GM23338 (cell line): ENCODE results near the gene KRTAP5-6. TPM values are rescaled to one million over a fixed set of nuclear protein-coding genes. Genes with fewer than 3 reads are reported as not detected.

Source experiments
- ATAC-seq: fragments of 200-7000 bp; cut with Tn5 transposase; 3 replicates; pipeline ENCODE4 v1.9.1; 2020
- DNase-seq: peaks from one replicate; pipeline ENCODE4 v3.0.0-alpha.2; 2015; ENCODE audit warnings: low spot score
- H2AFZ ChIP-seq: fragments of 200-600 bp; sonication (generic); 2 replicates; pipeline ENCODE4 v1.8.0; 2016; ENCODE audit warnings: antibody characterized with exemption, mild to moderate bottlenecking, moderate library complexity
- H3F3A ChIP-seq: fragments of 200-600 bp; sonication (generic); replicated peaks from 2 replicates; pipeline ENCODE4 v1.8.0; 2017; ENCODE audit warnings: antibody characterized with exemption, mixed run types, low read depth
- H3K27ac ChIP-seq: fragments of 200-600 bp; sonication (generic); 2 replicates; pipeline ENCODE4 v1.6.1; 2016; ENCODE audit warnings: low read depth
- H3K27me3 ChIP-seq: fragments of 200-600 bp; sonication (generic); 2 replicates; pipeline ENCODE4 v1.8.0; 2016; ENCODE audit warnings: mild to moderate bottlenecking, mixed run types, moderate library complexity; ENCODE audit not compliant: insufficient read depth
- H3K36me3 ChIP-seq: fragments of 200-600 bp; sonication (generic); 2 replicates; pipeline ENCODE4 v1.8.0; 2016; ENCODE audit warnings: mild to moderate bottlenecking; ENCODE audit not compliant: insufficient read depth
- H3K4me1 ChIP-seq: fragments of 200-600 bp; sonication (generic); 2 replicates; pipeline ENCODE4 v1.8.0; 2016; ENCODE audit warnings: mild to moderate bottlenecking, moderate library complexity; ENCODE audit not compliant: insufficient read depth
- H3K4me2 ChIP-seq: fragments of 200-600 bp; sonication (generic); 2 replicates; pipeline ENCODE4 v1.7.1; 2017; ENCODE audit warnings: mixed run types
- H3K4me3 ChIP-seq: fragments of 200-600 bp; sonication (generic); 2 replicates; pipeline ENCODE4 v1.6.1; 2016; ENCODE audit warnings: mixed run types
- H3K79me2 ChIP-seq: fragments of 200-600 bp; sonication (generic); replicated peaks from 2 replicates; pipeline ENCODE4 v1.8.0; 2017; ENCODE audit warnings: mild to moderate bottlenecking; ENCODE audit not compliant: insufficient read depth
- H3K9me2 ChIP-seq: fragments of 200-600 bp; sonication (generic); 2 replicates; pipeline ENCODE4 v1.8.0; 2017; ENCODE audit not compliant: insufficient read depth
- H4K20me1 ChIP-seq: fragments of 200-600 bp; sonication (generic); replicated peaks from 2 replicates; pipeline ENCODE4 v1.8.0; 2017; ENCODE audit warnings: mild to moderate bottlenecking; ENCODE audit not compliant: insufficient read depth
- H3K27ac Mint-ChIP-seq: 2 replicates; pipeline ENCODE4 v1.8.0; 2020; ENCODE audit warnings: inconsistent platforms, mild to moderate bottlenecking, moderate library complexity, mixed read lengths
- H3K27me3 Mint-ChIP-seq: 3 replicates; pipeline ENCODE4 v1.8.0; 2022; ENCODE audit warnings: low read depth, mild to moderate bottlenecking, moderate library complexity, mixed read lengths, inconsistent platforms; ENCODE audit not compliant: insufficient read depth, poor library complexity
- H3K36me3 Mint-ChIP-seq: 3 replicates; pipeline ENCODE4 v1.8.0; 2021; ENCODE audit warnings: low read depth, mild to moderate bottlenecking, inconsistent platforms, moderate library complexity, mixed read lengths
- H3K4me1 Mint-ChIP-seq: 3 replicates; pipeline ENCODE4 v1.8.0; 2020; ENCODE audit warnings: mild to moderate bottlenecking, inconsistent platforms, mixed read lengths
- H3K4me3 Mint-ChIP-seq: 3 replicates; pipeline ENCODE4 v1.8.0; 2021; ENCODE audit warnings: moderate library complexity, mild to moderate bottlenecking, inconsistent platforms, mixed read lengths
- H3K9me3 Mint-ChIP-seq: 3 replicates; pipeline ENCODE4 v1.8.0; 2020; ENCODE audit warnings: moderate library complexity, mild to moderate bottlenecking, inconsistent platforms, mixed read lengths
- NANOG ChIP-seq: IDR thresholded peaks from 2 replicates; pipeline ENCODE4 v1.6.1; 2016; ENCODE audit warnings: antibody characterized with exemption, borderline replicate concordance
- POLR2AphosphoS5 ChIP-seq: IDR thresholded peaks from 2 replicates; pipeline ENCODE4 v1.6.1; 2016; ENCODE audit warnings: antibody characterized with exemption, low read depth
- ZNF114 ChIP-seq: fragments of 250-450 bp; sonication (Bioruptor Pico); IDR thresholded peaks from 2 replicates; pipeline ENCODE4 v1.5.0; 2020; ENCODE audit warnings: mild to moderate bottlenecking, moderate library complexity
- polyA plus RNA-seq: library from polyadenylated mRNA; unstranded; fragments of >200 nt; fragmentation: Nextera tagmentation; extraction: Ambion mirVana; gene quantifications from 2 replicates; pipeline ENCODE4 v1.2.1, GENCODE V29; 2016
- total RNA-seq: library from RNA; depleted of rRNA; stranded (reverse); fragments of >200 nt; shearing (Covaris generic); gene quantifications from 2 replicates; pipeline ENCODE4 v1.2.3, GENCODE V29; 2014
- TF ChIP-seq, protein P1 (sequence below), 2 experiments: fragments of 200-600 bp in 1 of 2; sonication (generic) in 1 of 2; conservative IDR thresholded peaks; 2 replicates each; pipeline versions ENCODE4 v1.5.1 to v1.6.1; 2016 to 2017; ENCODE audit warnings: antibody characterized with exemption in 2 of 2, low read depth in 2 of 2, mild to moderate bottlenecking in 2 of 2, moderate library complexity in 1 of 2
- TF ChIP-seq, protein P2 (sequence below): fragments of 250-450 bp; sonication (Bioruptor Pico); IDR thresholded peaks from 2 replicates; pipeline ENCODE4 v1.5.0; 2020; ENCODE audit warnings: mild to moderate bottlenecking, moderate library complexity

The KRTAP5-6 gene
- total and polyA plus RNA-seq, 2 experiments from 2014 or later: not detected

DNA sequence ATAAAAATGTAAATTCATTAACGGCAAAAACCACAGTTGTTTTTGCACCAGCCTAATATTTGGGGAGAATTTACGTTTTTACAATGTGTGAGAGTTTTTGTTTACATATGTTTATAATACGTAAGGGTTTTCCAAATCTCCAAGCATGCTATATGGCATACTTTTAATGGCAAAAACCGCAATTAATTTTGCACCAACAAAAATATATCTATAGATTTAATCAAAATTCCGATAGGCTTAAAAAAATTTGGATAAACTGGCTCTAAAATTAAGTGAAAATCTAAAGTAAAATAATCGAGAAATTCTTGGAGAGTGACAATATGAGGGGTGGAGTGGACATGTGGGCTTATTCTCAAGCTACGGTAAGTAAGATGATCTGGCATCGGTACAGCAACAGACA lies 22.8 kb downstream of the KRTAP5-6 start (continued):
- TF ChIP-seq, protein P1, sequence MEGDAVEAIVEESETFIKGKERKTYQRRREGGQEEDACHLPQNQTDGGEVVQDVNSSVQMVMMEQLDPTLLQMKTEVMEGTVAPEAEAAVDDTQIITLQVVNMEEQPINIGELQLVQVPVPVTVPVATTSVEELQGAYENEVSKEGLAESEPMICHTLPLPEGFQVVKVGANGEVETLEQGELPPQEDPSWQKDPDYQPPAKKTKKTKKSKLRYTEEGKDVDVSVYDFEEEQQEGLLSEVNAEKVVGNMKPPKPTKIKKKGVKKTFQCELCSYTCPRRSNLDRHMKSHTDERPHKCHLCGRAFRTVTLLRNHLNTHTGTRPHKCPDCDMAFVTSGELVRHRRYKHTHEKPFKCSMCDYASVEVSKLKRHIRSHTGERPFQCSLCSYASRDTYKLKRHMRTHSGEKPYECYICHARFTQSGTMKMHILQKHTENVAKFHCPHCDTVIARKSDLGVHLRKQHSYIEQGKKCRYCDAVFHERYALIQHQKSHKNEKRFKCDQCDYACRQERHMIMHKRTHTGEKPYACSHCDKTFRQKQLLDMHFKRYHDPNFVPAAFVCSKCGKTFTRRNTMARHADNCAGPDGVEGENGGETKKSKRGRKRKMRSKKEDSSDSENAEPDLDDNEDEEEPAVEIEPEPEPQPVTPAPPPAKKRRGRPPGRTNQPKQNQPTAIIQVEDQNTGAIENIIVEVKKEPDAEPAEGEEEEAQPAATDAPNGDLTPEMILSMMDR (conservative IDR thresholded peaks at IDR 0.05; ENCODE audit: low read depth in 2 of 2): no peak
- no peak for TF ChIP-seq ZNF114 (CRISPR knock-in tag)
- no peak for TF ChIP-seq POLR2AphosphoS5

DNA sequence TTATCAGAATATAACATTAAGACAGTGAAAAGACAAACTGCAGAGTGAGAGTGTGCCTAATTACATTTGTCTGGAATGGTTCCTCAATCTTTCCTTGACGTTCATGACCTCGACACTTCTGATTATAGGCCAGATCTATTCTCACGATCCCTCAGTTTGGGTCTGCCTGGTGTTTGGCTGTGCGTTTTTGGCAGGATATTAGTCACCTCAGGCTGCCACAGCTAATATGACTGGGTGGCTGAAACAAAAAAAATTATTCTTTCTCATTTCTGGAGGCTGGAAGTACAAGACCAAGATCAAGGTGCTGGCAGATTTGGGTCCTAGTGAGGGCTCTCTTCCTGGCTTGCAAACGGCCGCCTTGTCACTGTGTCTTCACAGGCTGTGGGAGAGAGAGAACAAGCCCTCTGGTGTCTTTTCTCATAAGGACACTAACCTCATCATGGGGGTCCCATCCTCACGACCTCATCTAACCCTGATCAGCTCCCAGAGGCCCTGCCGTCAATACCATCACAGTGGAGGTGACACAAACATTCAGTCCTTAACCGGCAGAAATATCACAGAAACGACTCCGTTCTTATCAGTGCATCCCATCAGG lies 30.2 kb downstream of the KRTAP5-6 start:
- Histone ChIP-seq H3F3A (peaks cover 8% of the 10 kb centered on the region; the same call in 1 of the 2 replicates), H3K79me2 (no peaks in the 10 kb centered on the region), H3K4me1 (no peaks in the 10 kb centered on the region), H3K36me3 (no peaks in the 10 kb centered on the region), H3K27me3 (no peaks in the 10 kb centered on the region), H4K20me1 (no peaks in the 10 kb centered on the region), H3K27ac (no peak overlapping the region), H2AFZ (no peak overlapping the region), H3K4me3 (no peak overlapping the region), H3K4me2 (no peak overlapping the region), H3K9me2 (no peaks in the 10 kb centered on the region)
- Mint-ChIP-seq H3K9me3 (peaks cover 16% of the 10 kb centered on the region), H3K36me3 (no peaks in the 10 kb centered on the region), H3K4me1 (no peaks in the 10 kb centered on the region), H3K27ac (no peak overlapping the region), H3K27me3 (peaks cover 13% of the 10 kb centered on the region), H3K4me3 (no peak overlapping the region)
- DNase-seq (no peak), ATAC-seq (no peak)
- TF ChIP-seq POLR2AphosphoS5: no peak
- no peak for TF ChIP-seq NANOG
- TF ChIP-seq, protein P2, sequence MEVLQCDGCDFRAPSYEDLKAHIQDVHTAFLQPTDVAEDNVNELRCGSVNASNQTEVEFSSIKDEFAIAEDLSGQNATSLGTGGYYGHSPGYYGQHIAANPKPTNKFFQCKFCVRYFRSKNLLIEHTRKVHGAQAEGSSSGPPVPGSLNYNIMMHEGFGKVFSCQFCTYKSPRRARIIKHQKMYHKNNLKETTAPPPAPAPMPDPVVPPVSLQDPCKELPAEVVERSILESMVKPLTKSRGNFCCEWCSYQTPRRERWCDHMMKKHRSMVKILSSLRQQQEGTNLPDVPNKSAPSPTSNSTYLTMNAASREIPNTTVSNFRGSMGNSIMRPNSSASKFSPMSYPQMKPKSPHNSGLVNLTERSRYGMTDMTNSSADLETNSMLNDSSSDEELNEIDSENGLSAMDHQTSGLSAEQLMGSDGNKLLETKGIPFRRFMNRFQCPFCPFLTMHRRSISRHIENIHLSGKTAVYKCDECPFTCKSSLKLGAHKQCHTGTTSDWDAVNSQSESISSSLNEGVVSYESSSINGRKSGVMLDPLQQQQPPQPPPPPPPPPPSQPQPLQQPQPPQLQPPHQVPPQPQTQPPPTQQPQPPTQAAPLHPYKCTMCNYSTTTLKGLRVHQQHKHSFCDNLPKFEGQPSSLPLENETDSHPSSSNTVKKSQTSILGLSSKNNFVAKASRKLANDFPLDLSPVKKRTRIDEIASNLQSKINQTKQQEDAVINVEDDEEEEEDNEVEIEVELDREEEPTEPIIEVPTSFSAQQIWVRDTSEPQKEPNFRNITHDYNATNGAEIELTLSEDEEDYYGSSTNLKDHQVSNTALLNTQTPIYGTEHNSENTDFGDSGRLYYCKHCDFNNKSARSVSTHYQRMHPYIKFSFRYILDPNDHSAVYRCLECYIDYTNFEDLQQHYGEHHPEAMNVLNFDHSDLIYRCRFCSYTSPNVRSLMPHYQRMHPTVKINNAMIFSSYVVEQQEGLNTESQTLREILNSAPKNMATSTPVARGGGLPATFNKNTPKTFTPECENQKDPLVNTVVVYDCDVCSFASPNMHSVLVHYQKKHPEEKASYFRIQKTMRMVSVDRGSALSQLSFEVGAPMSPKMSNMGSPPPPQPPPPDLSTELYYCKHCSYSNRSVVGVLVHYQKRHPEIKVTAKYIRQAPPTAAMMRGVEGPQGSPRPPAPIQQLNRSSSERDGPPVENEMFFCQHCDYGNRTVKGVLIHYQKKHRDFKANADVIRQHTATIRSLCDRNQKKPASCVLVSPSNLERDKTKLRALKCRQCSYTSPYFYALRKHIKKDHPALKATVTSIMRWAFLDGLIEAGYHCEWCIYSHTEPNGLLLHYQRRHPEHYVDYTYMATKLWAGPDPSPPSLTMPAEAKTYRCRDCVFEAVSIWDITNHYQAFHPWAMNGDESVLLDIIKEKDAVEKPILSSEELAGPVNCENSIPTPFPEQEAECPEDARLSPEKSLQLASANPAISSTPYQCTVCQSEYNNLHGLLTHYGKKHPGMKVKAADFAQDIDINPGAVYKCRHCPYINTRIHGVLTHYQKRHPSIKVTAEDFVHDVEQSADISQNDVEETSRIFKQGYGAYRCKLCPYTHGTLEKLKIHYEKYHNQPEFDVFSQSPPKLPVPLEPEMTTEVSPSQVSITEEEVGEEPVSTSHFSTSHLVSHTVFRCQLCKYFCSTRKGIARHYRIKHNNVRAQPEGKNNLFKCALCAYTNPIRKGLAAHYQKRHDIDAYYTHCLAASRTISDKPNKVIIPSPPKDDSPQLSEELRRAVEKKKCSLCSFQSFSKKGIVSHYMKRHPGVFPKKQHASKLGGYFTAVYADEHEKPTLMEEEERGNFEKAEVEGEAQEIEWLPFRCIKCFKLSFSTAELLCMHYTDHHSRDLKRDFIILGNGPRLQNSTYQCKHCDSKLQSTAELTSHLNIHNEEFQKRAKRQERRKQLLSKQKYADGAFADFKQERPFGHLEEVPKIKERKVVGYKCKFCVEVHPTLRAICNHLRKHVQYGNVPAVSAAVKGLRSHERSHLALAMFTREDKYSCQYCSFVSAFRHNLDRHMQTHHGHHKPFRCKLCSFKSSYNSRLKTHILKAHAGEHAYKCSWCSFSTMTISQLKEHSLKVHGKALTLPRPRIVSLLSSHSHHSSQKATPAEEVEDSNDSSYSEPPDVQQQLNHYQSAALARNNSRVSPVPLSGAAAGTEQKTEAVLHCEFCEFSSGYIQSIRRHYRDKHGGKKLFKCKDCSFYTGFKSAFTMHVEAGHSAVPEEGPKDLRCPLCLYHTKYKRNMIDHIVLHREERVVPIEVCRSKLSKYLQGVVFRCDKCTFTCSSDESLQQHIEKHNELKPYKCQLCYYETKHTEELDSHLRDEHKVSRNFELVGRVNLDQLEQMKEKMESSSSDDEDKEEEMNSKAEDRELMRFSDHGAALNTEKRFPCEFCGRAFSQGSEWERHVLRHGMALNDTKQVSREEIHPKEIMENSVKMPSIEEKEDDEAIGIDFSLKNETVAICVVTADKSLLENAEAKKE: no peak
